ENCODE data around the gene SEPTIN3. TPM values are rescaled to one million over a fixed set of nuclear protein-coding genes. Genes with fewer than 3 reads are reported as not detected.
A peak's percentile ranks its signal among the peaks of the same experiment; 100 is the strongest.

SEPTIN3 gene
- total RNA-seq, 1 experiment from 2014 or later, result 2.8 TPM

- no peak for DNase-seq (ENCODE audit: low read depth)
- in situ Hi-C loops (cut with HindIII; ENCODE audit: low pct_unique_long_range_greater_than_20kb, low sequenced_read_pairs), result no loop called here
Observed at GRCh38 chr22:41995211-41995610, 26.0 kb downstream of the SEPTIN3 start.

- no peak for DNase-seq (ENCODE audit: low read depth)
- in situ Hi-C loops (cut with HindIII; ENCODE audit: low pct_unique_long_range_greater_than_20kb, low sequenced_read_pairs), result no loop called here
Observed at GRCh38 chr22:41996826-41997225, 27.6 kb downstream of the SEPTIN3 start.

DNA sequence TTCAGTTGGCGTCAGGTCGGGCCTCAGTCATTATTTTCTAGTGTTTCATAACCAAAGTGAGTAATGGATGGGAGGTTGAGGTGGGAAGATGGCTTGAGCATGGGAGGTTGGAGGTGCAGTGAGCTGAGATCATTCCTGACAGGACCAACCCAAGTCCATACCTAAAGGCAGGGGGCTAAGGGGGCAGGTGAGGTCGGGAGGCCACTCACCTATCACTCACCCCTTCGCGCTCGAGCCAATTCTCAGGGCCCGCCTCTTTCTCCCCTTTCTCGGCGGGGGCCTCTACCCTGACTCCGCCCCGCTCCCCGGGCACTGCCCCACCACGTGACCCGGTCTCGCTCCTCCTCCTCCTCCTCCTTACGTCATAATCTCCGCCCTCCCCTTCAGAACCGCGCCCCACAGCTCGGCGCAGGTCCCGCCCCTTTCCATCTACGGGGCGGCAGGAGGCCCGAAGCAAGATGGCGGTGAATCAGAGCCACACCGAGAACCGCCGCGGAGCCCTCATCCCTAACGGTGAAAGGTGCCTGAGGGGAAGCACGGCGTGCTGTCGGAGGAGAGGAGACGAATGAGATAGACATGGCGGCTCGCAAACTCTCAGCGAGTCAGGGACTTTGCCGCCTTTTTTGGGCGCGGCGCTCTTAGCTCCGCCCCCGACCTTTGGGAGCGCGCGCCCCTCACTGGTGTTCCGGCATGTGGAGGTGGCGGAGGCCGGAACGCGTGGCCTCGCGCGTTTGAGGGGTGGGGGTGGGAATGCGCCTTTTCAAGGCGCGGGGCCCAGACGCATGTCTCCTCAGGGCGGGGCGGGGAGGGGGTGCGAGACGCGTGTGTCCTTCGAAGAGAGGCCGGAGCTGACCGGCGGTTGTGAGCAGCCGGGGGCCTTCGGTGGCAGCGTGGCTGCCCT lies 29.4 kb downstream of the SEPTIN3 start, which contains the start of gene WBP2NL:
Gene WBP2NL, plus strand, starts transcription at position 428 of the 901 bp plus-strand sequence. Its CDS starts 31 bp downstream, at position 459.
- in situ Hi-C loops (cut with HindIII; ENCODE audit: low pct_unique_long_range_greater_than_20kb, low sequenced_read_pairs), result no loop called here
- peak; percentile 98 for DNase-seq (ENCODE audit: low read depth)

- no peak for DNase-seq (ENCODE audit: low read depth)
- in situ Hi-C loops (cut with HindIII; ENCODE audit: low pct_unique_long_range_greater_than_20kb, low sequenced_read_pairs), result no loop called here
Observed at GRCh38 chr22:42000466-42000865, 31.2 kb downstream of the SEPTIN3 start.

GRCh38 chr22:42001121-42001520 lies 31.9 kb downstream of the SEPTIN3 start:
- in situ Hi-C loops (cut with HindIII; ENCODE audit: low pct_unique_long_range_greater_than_20kb, low sequenced_read_pairs), result no loop called here
- DNase-seq (ENCODE audit: low read depth), result no peak

DNA sequence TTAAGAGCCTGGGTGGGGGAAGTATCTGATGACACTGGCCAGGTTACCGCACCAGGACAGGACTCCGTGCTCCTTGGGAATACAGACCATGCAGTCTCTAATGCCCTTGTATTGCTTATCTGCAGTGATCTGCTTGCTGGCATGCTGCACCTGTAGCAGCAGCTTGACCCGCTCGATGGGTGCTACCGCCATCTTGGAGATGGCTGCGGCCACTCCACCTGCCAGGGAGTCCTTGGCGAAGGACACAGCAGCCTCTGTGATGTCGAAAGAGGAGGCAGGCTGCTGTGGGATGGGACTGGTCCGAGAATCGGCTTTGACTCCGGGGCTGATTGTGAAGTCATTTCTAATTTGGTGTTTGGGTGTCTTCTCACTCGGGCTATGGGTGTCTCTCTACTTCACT lies 32.5 kb downstream of the SEPTIN3 start:
- no peak for DNase-seq (ENCODE audit: low read depth)
- in situ Hi-C loops (cut with HindIII; ENCODE audit: low pct_unique_long_range_greater_than_20kb, low sequenced_read_pairs), result no loop called here

DNA sequence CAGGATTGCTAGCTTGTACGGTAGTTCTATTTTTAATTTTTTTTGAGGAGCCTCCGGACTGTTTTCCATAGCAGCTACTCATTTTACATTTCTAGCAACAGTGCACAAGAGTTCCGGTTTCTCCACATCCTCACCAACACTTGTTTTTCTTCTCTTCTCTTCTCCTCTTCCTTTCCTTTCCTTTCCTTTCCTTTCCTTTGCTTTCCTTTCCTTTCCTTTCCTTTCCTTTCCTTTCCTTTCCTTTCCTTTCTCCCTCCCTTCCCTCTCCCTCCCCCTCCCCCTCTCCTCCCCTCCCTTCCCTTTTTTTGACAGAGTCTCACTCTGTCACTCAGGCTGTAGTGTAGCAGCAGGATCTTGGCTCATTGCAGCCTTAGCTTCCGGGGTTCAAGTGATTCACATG lies 38.7 kb downstream of the SEPTIN3 start:
- in situ Hi-C loops (cut with HindIII; ENCODE audit: low pct_unique_long_range_greater_than_20kb, low sequenced_read_pairs), result no loop called here
- DNase-seq (ENCODE audit: low read depth), result no peak

DNA sequence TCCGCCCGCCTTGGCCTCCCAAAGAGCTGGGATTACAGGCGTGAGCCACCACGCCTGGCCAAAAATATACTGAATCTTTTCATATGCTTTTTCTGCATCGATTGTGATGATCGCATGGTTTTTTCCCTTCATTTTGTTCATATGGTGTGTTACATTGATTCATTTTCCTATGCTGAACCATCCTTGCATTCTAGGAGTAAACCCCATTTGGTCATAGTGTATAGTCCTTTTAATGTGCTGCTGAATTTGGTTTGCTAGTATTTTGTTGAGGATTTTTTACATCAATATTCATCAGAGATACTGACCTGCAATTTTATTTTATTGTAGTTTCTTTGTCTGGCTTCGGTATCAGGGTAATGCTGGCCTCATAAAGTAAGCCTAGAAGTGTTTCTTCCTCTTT lies 41.5 kb downstream of the SEPTIN3 start:
- DNase-seq (ENCODE audit: low read depth), result no peak
- in situ Hi-C loops (cut with HindIII; ENCODE audit: low pct_unique_long_range_greater_than_20kb, low sequenced_read_pairs), result no loop called here

- no peak for DNase-seq (ENCODE audit: low read depth)
- in situ Hi-C loops (cut with HindIII; ENCODE audit: low pct_unique_long_range_greater_than_20kb, low sequenced_read_pairs), result no loop called here
Observed at GRCh38 chr22:42013385-42013784, 44.1 kb downstream of the SEPTIN3 start.

GRCh38 chr22:42016111-42016510 lies 46.9 kb downstream of the SEPTIN3 start:
- in situ Hi-C loops (cut with HindIII; ENCODE audit: low pct_unique_long_range_greater_than_20kb, low sequenced_read_pairs), result no loop called here
- no peak for DNase-seq (ENCODE audit: low read depth)

DNA sequence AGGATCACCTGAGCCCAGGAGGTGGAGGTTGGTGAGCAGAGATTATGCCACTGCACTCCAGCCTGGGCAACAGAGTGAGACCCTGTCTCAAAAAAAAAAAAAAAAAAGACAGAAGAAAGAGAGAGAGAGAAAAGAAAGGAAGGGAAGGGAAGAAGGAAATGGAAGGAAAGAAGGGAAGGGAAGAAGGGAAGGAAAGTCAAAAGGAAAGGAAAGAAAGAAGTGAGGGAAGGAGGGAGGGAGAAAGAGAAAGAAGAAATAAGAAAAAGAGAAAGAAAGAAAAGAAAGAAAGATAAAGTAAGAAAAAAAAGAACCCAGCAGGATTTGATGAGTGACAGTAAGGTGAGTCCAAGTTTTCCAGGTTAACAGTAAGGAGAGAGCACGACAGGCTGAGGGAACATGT lies 49.0 kb downstream of the SEPTIN3 start:
- no peak for DNase-seq (ENCODE audit: low read depth)
- in situ Hi-C loops (cut with HindIII; ENCODE audit: low pct_unique_long_range_greater_than_20kb, low sequenced_read_pairs), result no loop called here

Other genes starting within 250 kb of the SEPTIN3 start
- gene CCDC134, start 168.8 kb upstream of the SEPTIN3 start, total RNA-seq (2014; rRNA removed; shearing (Covaris generic); ENCODE audit: low replicate concordance), result 10.9 and 15.9 TPM in 2 replicates
- 21.0 and 21.5 TPM in 2 replicates for gene SREBF2, start 136.3 kb upstream of the SEPTIN3 start, total RNA-seq (2014; rRNA removed; shearing (Covaris generic); ENCODE audit: low replicate concordance)
- 0.78 TPM in 1 of 2 replicates, not detected in the other for gene SHISA8, start 54.4 kb upstream of the SEPTIN3 start, total RNA-seq (2014; rRNA removed; shearing (Covaris generic); ENCODE audit: low replicate concordance)
- gene TNFRSF13C, start 42.6 kb upstream of the SEPTIN3 start, total RNA-seq (2014; rRNA removed; shearing (Covaris generic); ENCODE audit: low replicate concordance), result 0.61 TPM in 1 of 2 replicates, not detected in the other
- 72.2 and 118 TPM in 2 replicates for gene CENPM, start 22.3 kb upstream of the SEPTIN3 start, total RNA-seq (2014; rRNA removed; shearing (Covaris generic); ENCODE audit: low replicate concordance)
- 3.2 and 35.9 TPM in 2 replicates for gene WBP2NL, start 29.3 kb downstream of the SEPTIN3 start, total RNA-seq (2014; rRNA removed; shearing (Covaris generic); ENCODE audit: low replicate concordance)
- gene NAGA, start 101.4 kb downstream of the SEPTIN3 start, total RNA-seq (2014; rRNA removed; shearing (Covaris generic); ENCODE audit: low replicate concordance), result 41.4 and 63.2 TPM in 2 replicates
- gene PHETA2, start 104.8 kb downstream of the SEPTIN3 start, total RNA-seq (2014; rRNA removed; shearing (Covaris generic); ENCODE audit: low replicate concordance), result not detected in 2 replicates
- 18.9 and 19.9 TPM in 2 replicates for gene SMDT1, start 110.3 kb downstream of the SEPTIN3 start, total RNA-seq (2014; rRNA removed; shearing (Covaris generic); ENCODE audit: low replicate concordance)
- 109 and 139 TPM in 2 replicates for gene NDUFA6, start 121.3 kb downstream of the SEPTIN3 start, total RNA-seq (2014; rRNA removed; shearing (Covaris generic); ENCODE audit: low replicate concordance)
- not detected in 2 replicates for gene CYP2D6, start 161.4 kb downstream of the SEPTIN3 start, total RNA-seq (2014; rRNA removed; shearing (Covaris generic); ENCODE audit: low replicate concordance)